NK-92 (cell line): ENCODE measurements around the gene HBE1.
"Not testable (repeated sequence)": the region's sequence is repeated elsewhere in the genome, so short reads cannot be mapped to it uniquely, and the experiment has no call there.

ENCODE experiments used
- DNase-seq: peaks from one replicate; lab custom pipeline; 2025; ENCODE audit not compliant: unreplicated experiment; lab: John Stamatoyannopoulos, UW

HBE1 gene

GRCh38 chr11:5254023-5254422, 15.7 kb downstream of the HBE1 start:
- not testable (repeated sequence) for DNase-seq

DNA sequence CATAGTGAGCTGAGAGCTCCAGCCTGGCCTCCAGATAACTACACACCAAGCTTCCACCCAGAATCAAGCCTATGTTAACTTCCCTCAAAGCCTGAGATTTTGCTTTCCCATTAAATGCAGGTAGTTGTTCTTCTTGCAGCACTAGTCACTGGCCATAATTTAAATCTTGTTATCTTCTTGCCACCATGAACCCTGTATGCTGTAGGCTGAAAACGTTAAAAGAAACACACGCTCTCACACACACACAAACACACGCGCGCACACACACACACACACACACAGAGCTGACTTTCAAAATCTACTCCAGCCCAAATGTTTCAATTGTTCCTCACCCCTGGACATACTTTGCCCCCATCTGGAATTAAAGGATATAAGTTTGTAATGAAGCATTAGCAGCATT, 16.3 kb downstream of the HBE1 start:
- DNase-seq, result not testable (repeated sequence)

- no peak for DNase-seq
These were observed 16.9 kb downstream of the HBE1 start for GRCh38 chr11:5252919-5253265.

DNA sequence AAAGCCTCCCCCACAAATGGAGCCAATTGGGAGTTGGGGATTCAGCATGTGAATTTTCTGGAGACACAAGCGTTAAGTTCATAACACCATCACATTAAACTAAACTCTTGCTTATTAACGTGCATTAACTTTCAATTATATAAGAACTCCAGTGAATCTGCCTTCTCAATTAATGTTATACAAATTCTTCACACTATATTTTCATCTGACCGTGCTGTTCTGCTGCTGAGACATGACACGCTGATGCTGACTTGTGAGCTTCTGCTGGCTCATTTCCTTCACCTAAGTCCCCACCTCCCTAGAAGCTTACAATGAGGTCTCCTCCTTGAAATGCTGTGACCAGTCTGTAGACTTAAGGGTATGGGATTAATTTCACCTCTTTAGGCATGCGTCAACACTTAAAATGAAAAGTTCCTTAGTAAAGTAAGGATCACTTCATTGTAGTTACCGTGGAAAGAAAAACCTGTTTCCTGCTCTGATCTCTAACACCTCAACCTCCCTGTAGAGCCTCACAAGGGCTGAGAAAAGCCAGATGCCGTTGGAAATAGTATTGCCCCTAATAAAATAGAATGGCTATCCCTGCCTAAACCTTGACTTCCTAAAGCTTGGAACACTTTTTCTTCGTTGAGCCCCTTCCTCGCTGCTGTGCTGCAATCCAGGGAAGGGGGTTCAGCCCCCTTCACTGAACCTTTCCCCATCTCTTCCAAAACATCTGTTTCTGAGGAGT, 17.4 kb downstream of the HBE1 start:
- no peak for DNase-seq

- no peak for DNase-seq
These were observed 18.0 kb downstream of the HBE1 start for GRCh38 chr11:5251746-5252145.

GRCh38 chr11:5250543-5251204, 19.1 kb downstream of the HBE1 start:
- no peak for DNase-seq

- DNase-seq, result not testable (repeated sequence)
These were observed 19.8 kb downstream of the HBE1 start, which contains the start of gene HBG1 for GRCh38 chr11:5249807-5250396. Gene HBG1, minus strand, starts transcription at chr11:5249857. Its CDS starts 53 bp downstream, at chr11:5249804.

DNA sequence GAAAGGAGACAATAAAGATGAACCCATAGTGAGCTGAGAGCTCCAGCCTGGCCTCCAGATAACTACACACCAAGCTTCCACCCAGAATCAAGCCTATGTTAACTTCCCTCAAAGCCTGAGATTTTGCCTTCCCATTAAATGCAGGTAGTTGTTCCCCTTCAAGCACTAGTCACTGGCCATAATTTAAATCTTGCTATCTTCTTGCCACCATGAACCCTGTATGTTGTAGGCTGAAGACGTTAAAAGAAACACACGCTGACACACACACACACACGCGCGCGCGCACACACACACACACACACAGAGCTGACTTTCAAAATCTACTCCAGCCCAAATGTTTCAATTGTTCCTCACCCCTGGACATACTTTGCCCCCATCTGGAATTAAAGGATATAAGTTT, 21.2 kb downstream of the HBE1 start:
- not testable (repeated sequence) for DNase-seq

- no peak for DNase-seq
These were observed 22.1 kb downstream of the HBE1 start for GRCh38 chr11:5247472-5248192.

GRCh38 chr11:5246772-5247471, 22.8 kb downstream of the HBE1 start:
- no peak for DNase-seq

GRCh38 chr11:5245155-5245554, 24.6 kb downstream of the HBE1 start:
- DNase-seq, result no peak

- no peak for DNase-seq
These were observed 25.9 kb downstream of the HBE1 start for GRCh38 chr11:5243816-5244180.

DNA sequence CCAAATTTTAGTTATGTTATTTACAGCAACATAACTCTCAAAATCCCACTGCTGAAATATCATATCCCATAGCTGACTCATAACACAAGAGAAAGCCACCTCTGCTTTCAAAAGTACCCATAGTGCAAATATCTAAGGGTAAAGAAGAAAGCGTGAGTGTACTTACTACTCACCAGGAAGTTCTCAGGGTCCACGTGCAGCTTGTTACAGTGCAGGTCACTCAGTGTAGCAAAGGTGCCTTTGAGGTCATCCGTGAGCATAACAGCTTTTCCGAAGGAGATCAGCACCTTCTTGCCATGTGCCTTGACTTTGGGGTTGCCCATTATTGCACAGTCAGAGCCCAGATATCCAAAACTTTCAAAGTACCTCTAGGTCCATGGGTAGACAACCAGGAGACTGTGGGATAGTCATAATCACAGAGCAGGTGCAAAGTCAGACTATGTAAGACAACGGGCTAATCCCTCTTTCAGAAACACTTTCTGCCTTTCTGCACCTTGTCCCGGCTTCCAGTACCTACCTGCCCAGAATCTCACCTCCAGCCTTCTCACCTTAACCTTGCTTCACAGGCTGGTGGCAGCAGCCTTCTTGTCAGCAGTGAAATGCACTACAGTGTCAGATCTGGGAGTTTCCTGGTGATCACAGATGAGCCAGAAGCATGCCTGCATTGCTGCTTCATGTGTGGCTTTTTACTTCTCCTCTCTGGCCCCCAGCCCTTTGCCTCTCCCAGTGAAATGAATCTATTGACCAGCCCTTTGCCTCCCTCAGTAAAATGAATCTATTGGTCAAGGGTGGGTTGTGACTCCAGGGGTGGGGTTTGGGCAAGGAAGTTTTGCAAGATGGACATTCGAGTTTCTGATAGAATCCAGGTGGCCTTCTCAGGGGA, 26.6 kb downstream of the HBE1 start:
- no peak for DNase-seq

DNA sequence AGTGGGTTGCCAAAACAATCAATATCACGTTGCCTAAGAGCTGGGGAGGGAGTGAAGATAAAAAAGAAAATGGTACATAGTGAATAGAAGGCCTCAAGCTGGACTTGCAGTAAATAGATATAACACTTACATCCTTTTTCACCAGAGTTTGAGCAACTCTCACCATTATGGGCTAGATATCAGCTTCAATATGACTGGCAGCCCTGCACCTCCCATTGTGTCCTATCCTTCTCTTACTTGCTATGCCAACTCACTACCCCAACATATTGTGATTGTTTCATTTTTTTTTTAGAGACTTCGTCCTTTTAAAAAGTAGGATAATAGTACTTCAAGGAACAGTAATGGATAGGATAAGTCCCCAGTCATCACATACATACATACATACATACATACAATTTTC, 27.5 kb downstream of the HBE1 start:
- no peak for DNase-seq

- DNase-seq, result no peak
These were observed 28.3 kb downstream of the HBE1 start for GRCh38 chr11:5241458-5241857.

DNA sequence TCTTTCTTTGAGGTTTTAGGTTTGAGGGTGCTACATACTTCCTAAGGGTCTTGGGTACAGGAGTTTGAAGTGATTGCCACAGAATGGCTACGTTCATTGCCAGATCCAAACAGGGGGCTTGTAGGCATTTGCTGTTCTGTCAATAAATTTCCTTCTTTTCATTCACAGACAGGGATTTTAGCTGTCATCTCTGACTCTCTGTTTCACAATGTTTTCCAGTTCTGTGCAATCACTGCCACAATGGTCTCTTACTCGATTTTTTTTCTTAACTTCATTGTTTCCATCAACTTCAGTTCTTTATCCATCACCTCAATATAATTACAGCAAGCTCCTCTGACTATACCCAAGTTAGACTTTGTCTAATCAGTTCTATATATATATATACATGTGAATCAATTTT, 29.3 kb downstream of the HBE1 start:
- DNase-seq, result no peak

- DNase-seq, result no peak
These were observed 29.7 kb downstream of the HBE1 start for GRCh38 chr11:5240056-5240455.

DNA sequence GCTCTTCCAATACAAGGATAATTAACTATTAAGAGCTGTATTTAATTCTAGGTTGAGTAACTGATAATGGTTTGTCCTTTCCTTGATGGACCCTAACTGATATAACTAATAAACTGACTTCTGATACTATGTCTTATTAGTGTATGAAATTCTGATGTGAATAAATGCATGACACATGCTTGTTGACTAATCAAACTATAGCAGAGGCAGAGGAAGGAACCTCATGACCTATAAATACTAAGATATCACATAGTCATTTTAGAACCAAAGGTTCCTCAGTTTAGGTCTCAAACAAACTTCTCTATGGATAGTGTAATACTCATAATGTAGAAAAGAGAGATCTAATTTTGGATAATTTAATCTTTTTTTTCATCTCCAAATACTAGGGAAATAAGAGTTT, 30.7 kb downstream of the HBE1 start:
- DNase-seq, result no peak

GRCh38 chr11:5238486-5238885, 31.3 kb downstream of the HBE1 start:
- no peak for DNase-seq

GRCh38 chr11:5237420-5237819, 32.3 kb downstream of the HBE1 start:
- DNase-seq, result no peak
